GM21717 (cell line): ENCODE measurements around the gene SETBP1.

ENCODE experiments used
- ATAC-seq: cut with Tn5 transposase; IDR thresholded peaks from one replicate; pipeline ENCODE4 v1.9.1; 2021; ENCODE audit warnings: mild to moderate bottlenecking, moderate library complexity; ENCODE audit not compliant: unreplicated experiment

SETBP1 gene

DNA sequence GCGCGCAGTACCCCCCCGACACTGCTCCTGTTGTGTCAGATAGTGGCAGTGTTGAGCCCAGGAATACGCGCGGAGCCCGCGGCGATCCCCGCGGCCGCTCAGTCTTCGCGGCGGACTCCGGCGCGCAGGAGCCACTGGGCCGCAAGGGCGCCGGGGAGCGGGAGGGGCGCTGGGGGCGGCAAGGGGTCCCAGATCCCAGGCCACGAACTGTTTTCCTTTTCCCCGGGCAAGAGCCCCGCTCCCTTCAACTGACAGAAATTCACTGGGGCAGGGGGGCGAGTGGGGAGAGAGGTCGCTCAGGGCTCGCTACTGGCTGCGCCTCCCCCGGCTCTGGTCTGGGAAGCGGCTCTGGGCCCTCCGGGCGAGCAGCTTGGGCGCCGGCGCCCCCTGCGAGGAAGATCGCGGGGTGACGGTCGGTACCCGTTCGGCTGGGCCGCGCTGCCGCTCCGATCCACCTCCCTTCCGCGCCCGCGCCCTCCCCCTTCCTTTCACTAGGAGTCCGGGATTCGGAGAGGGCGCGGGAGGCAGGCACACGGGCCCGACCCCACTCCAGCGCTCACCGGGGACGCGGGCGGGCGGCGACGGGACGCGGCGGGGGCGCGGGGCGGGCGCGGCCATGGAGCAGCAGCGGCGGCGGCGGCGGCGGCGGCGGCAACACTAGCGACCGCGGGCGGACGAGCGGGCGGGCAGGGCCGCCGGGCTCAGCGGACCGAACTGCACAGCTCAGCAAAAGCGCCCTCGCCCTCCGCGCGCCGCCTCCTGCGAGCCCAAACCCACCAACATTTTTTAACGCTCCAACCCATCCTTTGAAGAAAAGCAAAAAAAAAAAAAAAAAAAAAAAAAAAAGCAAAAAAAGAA is 1.4 kb upstream of the SETBP1 start:
- peak; percentile 91 for ATAC-seq

GRCh38 chr18:44679914-44680272 is 795 bp upstream of the SETBP1 start:
- ATAC-seq: no peak

- no peak for ATAC-seq
These were observed 635 bp downstream of the SETBP1 start for GRCh38 chr18:44681076-44681970.

DNA sequence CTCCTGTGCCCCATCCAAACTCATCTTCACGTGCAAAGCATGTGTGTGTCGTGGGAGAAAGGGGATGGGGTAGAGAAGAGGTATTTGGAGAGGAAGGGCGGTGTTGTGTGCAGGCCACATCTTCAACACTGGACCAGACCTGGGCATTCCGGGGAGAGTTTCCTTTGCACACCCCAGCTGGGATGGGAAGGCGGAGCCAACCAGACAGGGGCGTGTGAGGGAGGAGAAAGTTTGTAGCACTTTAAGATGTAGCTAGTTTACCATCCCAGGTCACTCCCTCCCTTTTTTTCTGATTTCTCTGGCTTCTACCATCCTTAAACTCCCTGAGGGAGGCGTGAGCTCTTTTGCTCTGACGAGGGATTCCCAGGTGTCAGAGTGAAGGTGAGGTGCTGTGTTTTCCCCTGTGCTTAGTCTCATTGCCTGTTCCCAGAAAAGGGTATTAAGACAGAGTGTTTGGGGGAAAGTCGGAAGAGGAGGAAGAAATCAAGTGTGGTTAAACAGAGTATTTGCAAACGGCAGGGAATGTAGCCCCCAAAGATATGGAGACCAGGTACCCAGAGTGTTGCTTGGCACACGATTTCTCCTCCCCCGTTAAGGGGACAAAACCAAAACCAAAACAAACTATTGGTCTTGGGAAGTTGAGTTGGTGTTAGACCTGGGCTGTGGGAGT is 1.6 kb downstream of the SETBP1 start:
- no peak for ATAC-seq

GRCh38 chr18:44682871-44683221 is 2.2 kb downstream of the SETBP1 start:
- no peak for ATAC-seq

DNA sequence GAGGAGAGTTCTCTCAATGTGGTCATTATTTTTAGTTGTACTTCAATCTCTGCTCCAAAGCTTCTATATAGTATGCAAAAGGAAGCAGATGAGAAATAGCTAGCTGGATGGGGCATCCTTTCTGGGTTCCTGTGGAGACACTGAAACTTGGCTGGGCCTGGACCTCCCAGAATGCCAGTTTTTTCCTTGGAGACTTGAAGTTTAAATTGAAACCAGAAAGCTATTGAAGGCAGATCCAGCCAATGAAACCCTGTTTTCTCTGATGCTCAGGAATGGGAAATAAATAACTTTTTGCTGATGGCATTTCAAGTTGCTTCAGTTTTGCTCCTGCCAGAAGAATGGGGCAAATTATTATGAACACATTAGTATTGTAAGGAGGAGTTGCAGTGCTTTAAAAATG is 2.9 kb downstream of the SETBP1 start:
- no peak for ATAC-seq

DNA sequence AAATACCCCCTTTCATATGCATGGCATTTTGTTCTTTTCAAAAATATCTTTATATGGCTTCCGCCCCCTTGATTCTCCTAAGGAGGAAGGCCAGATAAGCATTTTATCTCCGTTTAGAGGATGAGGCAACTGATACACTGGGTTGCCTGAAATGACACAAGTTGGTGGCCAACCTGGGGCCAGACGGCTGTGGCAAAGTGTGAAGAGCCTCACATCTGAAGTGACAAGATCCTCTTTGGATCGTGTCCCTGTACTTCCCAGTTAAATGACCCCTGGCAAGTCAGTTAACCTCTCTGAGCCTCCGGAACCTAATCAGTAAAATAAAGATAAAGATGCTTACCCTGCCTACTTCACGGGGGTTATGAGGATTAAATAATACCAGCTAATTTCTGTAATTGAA is 4.6 kb downstream of the SETBP1 start:
- ATAC-seq: no peak

DNA sequence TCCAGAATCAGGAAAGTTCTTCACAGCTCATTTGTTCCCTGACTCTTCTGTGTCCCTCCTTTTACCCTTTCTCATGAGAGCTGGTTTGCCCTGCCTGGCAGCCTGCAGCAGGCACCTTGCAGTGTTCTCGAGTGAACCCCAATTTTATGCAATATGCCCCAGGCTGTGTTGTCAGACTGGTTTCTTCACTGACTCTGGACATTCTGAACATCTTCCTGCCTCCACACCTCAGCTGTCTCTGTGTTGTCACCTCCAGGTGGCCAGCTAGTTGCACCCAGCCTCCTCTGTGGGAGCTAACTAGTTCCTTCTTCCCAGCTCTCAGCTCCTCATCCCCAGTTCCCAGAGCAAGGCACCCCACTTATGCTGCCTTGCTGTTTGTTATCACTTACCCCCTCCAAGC is 5.5 kb downstream of the SETBP1 start:
- no peak for ATAC-seq

- no peak for ATAC-seq
These were observed 6.7 kb downstream of the SETBP1 start for GRCh38 chr18:44687421-44687820.

GRCh38 chr18:44689736-44690135 is 9.0 kb downstream of the SETBP1 start:
- no peak for ATAC-seq

GRCh38 chr18:44691148-44691925 is 10.6 kb downstream of the SETBP1 start:
- ATAC-seq: no peak

DNA sequence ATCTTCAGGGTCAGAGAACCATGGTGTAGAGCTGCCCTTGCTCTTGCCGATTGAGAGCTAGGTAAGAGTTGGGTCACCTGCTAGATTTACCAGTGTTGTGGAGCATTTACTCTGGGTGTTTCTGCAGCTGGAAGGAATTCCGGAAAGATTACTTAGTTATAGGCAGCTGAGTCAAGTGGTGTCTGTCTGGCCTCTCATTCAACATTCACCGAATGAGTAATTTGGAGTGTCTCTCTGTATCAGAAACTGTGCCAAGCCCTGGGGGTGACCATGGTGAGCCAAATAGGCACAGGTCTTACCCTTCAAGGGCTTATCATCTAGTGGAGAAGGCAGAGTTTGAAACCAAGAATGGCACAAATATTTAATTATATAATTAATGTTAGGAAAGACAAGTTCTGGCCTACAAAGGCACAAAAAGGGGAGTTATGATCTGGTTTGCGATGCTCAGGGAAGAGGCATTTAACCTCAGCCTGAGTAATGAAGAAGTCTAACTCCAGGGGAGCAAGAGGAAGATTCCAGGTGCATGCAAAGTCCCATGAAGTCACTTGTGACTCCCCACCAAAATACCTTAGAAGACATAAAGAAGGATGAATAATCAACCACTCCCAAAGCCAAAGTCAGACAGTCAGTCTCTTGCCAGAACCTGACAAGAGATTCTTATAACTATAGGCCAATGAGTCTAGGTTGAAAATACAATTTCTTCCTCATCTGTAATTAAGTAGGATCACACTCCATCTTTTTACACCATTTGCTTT is 12.5 kb downstream of the SETBP1 start:
- ATAC-seq: no peak

- no peak for ATAC-seq
These were observed 14.8 kb downstream of the SETBP1 start for GRCh38 chr18:44695503-44695902.

- no peak for ATAC-seq
These were observed 16.2 kb downstream of the SETBP1 start for GRCh38 chr18:44696892-44697291.

DNA sequence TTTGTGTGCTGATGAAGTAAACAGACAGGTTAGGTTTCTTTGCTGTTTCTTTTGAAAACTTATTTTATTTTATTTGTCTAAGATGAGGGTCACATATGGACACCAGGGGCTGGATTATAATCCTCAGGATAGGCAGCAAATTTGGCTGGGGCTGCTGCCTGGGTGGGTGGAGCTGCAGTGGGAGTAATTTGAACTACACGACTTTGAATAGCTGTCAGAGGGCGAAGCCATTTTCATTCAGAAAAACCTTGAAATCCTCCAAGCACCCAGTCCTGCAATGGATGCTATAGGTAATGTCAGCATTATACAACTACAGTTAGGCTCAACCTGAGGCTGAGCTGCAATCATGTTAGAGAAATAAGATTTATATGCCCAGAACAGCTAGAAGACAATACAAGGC is 16.6 kb downstream of the SETBP1 start:
- ATAC-seq: no peak

DNA sequence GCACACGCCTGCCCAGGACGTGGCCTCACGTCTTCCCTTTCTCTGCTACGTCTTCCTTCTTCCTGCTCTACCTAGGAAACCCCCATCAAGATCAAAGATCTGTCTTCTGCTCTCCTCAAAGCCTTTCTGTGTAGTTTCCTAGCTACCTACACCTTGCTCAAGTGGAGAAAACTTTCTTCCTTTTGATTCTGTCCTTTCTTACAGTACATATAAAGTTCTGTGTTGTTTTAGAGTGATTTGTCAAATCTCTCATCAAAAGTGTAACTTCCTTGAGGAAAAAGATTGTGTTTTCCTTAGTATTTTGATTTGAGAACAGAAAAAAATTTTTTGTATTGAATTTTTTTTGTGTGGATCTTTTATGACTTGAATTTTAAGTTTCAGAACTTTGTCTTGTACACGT is 17.8 kb downstream of the SETBP1 start:
- ATAC-seq: no peak

DNA sequence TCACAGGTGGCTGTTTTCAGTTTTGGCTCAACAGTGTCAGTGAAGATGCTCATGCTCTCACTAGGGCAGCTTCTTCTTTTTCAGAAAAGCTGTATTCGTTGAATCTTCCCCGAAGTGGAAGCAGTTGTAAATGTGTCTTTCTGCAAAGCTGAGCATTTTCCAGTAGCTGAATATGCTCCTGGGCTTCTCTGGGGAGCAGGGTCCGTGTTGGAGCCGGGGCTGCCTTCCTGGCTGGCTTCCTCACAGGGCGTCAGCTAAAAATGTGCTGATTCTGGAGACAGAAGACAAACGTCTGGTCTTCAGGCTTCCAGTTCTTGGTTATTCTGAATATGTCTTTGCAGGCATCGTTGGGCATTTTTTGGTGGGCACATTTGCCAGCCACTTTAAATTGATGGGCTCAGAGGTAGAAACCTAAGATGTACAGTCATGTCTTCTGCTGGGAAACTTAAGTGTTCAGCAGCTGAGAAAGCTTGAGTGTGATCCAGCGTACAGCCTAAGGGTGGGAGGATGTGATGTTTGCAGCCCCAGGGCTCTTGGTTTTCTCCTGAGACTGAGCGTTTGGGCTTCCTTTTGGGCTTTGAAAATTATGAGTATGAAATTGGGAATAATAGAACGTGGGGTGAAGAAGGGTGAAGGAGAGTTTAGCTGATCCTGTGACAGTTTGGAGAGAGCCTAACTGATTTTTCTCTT is 19.0 kb downstream of the SETBP1 start:
- no peak for ATAC-seq

DNA sequence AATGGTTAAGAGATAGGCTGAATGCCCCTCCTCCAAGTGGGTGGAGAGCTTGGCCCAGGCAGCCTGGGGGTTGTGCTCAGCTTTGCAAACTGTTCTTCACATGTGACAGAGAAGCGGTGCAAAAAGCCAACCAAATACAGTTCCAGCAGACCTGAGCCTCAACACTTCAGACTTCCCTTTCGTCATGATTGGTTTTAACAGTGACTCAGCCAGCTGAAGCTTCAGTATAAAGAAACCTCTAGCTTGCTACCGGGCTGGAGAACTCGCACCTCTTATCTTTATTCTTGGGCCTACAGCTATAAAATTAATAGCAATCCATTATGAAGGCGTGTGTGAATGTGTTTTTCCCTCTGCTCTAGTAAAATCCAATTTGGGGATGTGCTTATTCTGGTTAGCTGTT is 20.0 kb downstream of the SETBP1 start:
- peak; percentile 58 for ATAC-seq

DNA sequence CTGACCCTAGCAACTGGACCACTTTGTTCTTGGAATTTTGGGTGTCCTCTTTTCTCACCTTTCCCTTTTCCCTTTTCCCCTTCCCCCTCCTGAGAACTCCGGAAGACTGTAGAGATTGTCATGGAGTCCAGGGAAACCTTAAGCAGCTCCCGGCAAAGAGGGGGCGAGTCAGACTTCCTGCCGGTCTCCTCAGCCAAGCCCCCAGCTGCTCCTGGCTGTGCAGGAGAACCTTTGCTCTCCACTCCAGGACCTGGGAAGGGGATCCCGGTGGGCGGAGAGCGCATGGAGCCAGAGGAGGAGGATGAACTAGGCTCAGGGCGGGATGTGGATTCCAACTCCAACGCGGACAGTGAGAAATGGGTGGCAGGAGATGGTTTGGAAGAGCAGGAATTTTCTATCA is 20.5 kb downstream of the SETBP1 start:
- no peak for ATAC-seq

GRCh38 chr18:44702594-44702993 is 21.9 kb downstream of the SETBP1 start:
- no peak for ATAC-seq
